MM.1S (cell line): ENCODE measurements around the gene CRAT.

Experiments
- DNase-seq: peaks from one replicate; pipeline ENCODE4 v3.0.0-alpha.2; 2015
- H2AFZ ChIP-seq: fragments of 300-600 bp; sonication (generic); 2 replicates; pipeline ENCODE4 v1.6.0; 2016; ENCODE audit warnings: antibody characterized with exemption, low read length
- H3F3A ChIP-seq: fragments of 300-600 bp; sonication (generic); 2 replicates; pipeline ENCODE4 v1.6.1; 2016; ENCODE audit warnings: mild to moderate bottlenecking, antibody characterized with exemption, low read length, moderate library complexity, mixed read lengths; ENCODE audit not compliant: insufficient read depth
- H3K27ac ChIP-seq: fragments of 300-600 bp; sonication (generic); 2 replicates; pipeline ENCODE4 v1.5.1; 2016; ENCODE audit warnings: mild to moderate bottlenecking, low read length
- H3K27me3 ChIP-seq: fragments of 300-600 bp; sonication (generic); replicated peaks from 2 replicates; pipeline ENCODE4 v1.6.0; 2016; ENCODE audit warnings: low read length; ENCODE audit not compliant: insufficient read depth
- H3K36me3 ChIP-seq: fragments of 300-600 bp; sonication (generic); replicated peaks from 2 replicates; pipeline ENCODE4 v1.6.1; 2016; ENCODE audit warnings: mild to moderate bottlenecking, low read length, mixed read lengths; ENCODE audit not compliant: insufficient read depth
- H3K4me1 ChIP-seq: fragments of 300-600 bp; sonication (generic); 2 replicates; pipeline ENCODE4 v1.6.1; 2016; ENCODE audit warnings: low read length, mixed read lengths
- H3K4me2 ChIP-seq: fragments of 300-600 bp; sonication (generic); 2 replicates; pipeline ENCODE4 v1.6.0; 2016; ENCODE audit warnings: low read depth, low read length
- H3K4me3 ChIP-seq: fragments of 300-600 bp; sonication (generic); 2 replicates; pipeline ENCODE4 v1.5.1; 2016; ENCODE audit warnings: low read length, mixed read lengths
- H3K79me2 ChIP-seq: fragments of 300-600 bp; sonication (generic); 2 replicates; pipeline ENCODE4 v1.6.1; 2016; ENCODE audit warnings: mixed run types, low read length, mixed read lengths
- H3K9ac ChIP-seq: fragments of 300-600 bp; sonication (generic); 2 replicates; pipeline ENCODE4 v1.6.1; 2016; ENCODE audit warnings: low read length, mixed read lengths
- H3K9me2 ChIP-seq: fragments of 300-600 bp; sonication (generic); replicated peaks from 2 replicates; pipeline ENCODE4 v1.6.1; 2016; ENCODE audit warnings: mild to moderate bottlenecking, low read length, mixed read lengths; ENCODE audit not compliant: insufficient read depth
- H3K9me3 ChIP-seq: fragments of 300-600 bp; sonication (generic); replicated peaks from 2 replicates; pipeline ENCODE4 v1.6.1; 2016; ENCODE audit warnings: mild to moderate bottlenecking, low read length, mixed read lengths; ENCODE audit not compliant: insufficient read depth
- H4K20me1 ChIP-seq: fragments of 300-600 bp; sonication (generic); 2 replicates; pipeline ENCODE4 v1.6.1; 2016; ENCODE audit warnings: mild to moderate bottlenecking, low read length, moderate library complexity, mixed read lengths; ENCODE audit not compliant: insufficient read depth
- CTCF ChIP-seq: fragments of 300-600 bp; sonication (generic); IDR thresholded peaks from 2 replicates; pipeline ENCODE4 v1.5.1; 2016; ENCODE audit warnings: antibody characterized with exemption, low read length, mixed read lengths
- EZH2 ChIP-seq: fragments of 300-600 bp; sonication (generic); optimal IDR thresholded peaks from 2 replicates; pipeline ENCODE3; 2017; ENCODE audit warnings: low read depth, mild to moderate bottlenecking, antibody characterized with exemption, low read length, mixed read lengths
- EZH2phosphoT487 ChIP-seq: fragments of 300-600 bp; sonication (generic); IDR thresholded peaks from 2 replicates; pipeline ENCODE4 v1.6.1; 2018; ENCODE audit warnings: antibody characterized with exemption, low read length

CRAT gene

DNA sequence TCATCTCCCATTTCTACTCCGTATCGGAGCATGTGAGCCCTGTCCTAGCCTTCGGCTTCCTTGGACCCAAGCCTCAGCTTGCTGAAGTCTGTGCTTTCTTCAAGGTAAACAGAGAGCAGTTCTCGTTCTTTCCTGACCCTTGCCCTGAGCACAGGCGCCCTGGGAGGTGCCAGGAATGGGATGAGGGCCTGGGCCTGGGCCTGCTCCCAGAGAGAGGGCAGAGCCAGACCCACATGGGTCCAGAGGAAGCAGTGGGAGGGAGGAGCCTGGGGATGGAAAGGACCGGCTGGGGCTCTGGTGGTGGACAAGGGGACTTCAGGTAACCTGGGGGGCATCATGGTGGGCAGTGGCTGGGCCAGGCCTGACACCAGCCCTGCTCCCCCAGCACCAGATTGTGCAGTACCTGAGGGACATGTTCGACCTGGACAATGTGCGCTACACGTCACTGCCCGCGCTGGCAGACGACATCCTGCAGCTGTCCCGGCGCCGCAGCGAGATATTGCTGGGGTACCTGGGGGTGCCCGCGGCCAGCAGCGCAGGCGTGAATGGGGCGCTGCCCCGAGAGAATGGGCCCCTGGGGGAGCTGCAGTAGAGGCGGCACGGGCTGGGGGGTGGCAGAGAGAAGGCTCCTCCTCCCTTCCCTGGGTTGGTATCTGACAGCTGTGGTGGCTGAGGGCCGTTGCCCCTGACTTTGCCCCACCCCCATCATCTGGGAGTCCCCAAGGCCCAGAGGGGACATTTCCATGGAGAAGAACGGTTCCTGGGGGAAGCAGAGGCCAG lies 40.5 kb downstream of the CRAT start:
- H3K4me1 ChIP-seq: no peaks in the 10 kb centered on the region
- H4K20me1 ChIP-seq: no peaks in the 10 kb centered on the region
- no peak for DNase-seq
- H3K36me3 ChIP-seq: no peaks in the 10 kb centered on the region
- H3K9me3 ChIP-seq: no peaks in the 10 kb centered on the region
- H3K27ac ChIP-seq: no peak overlapping the region
- H3K9ac ChIP-seq: no peak overlapping the region
- no peak overlapping the region for H3K4me3 ChIP-seq
- H2AFZ ChIP-seq: no peak overlapping the region
- H3F3A ChIP-seq: no peaks in the 10 kb centered on the region
- H3K9me2 ChIP-seq: no peaks in the 10 kb centered on the region
- no peak for TF ChIP-seq EZH2
- no peak for TF ChIP-seq EZH2phosphoT487
- no peak for TF ChIP-seq CTCF
- H3K79me2 ChIP-seq: no peaks in the 10 kb centered on the region
- H3K27me3 ChIP-seq: no peaks in the 10 kb centered on the region
- H3K4me2 ChIP-seq: no peak overlapping the region

- no peaks in the 10 kb centered on the region for H4K20me1 ChIP-seq
- no peaks in the 10 kb centered on the region for H3F3A ChIP-seq
- H3K4me3 ChIP-seq: no peak overlapping the region
- no peak for DNase-seq
- no peaks in the 10 kb centered on the region for H3K4me1 ChIP-seq
- no peak overlapping the region for H3K27ac ChIP-seq
- TF ChIP-seq EZH2phosphoT487 (no peak), CTCF (no peak), EZH2 (no peak)
- no peak overlapping the region for H3K4me2 ChIP-seq
- H3K9me3 ChIP-seq: no peaks in the 10 kb centered on the region
- no peaks in the 10 kb centered on the region for H3K79me2 ChIP-seq
- no peak overlapping the region for H2AFZ ChIP-seq
- no peaks in the 10 kb centered on the region for H3K27me3 ChIP-seq
- no peaks in the 10 kb centered on the region for H3K9me2 ChIP-seq
- H3K36me3 ChIP-seq: no peaks in the 10 kb centered on the region
- no peak overlapping the region for H3K9ac ChIP-seq
Observed at GRCh38 chr9:129068990-129069861, 41.4 kb downstream of the CRAT start.

GRCh38 chr9:129068110-129068509 lies 42.5 kb downstream of the CRAT start:
- no peak overlapping the region for H3K9ac ChIP-seq
- DNase-seq: no peak
- H3K27ac ChIP-seq: no peak overlapping the region
- H3K4me3 ChIP-seq: no peak overlapping the region
- no peaks in the 10 kb centered on the region for H3K9me2 ChIP-seq
- TF ChIP-seq EZH2phosphoT487 (no peak), CTCF (no peak), EZH2 (no peak)
- H3K4me2 ChIP-seq: no peak overlapping the region
- no peaks in the 10 kb centered on the region for H4K20me1 ChIP-seq
- H3K79me2 ChIP-seq: no peaks in the 10 kb centered on the region
- H2AFZ ChIP-seq: no peak overlapping the region
- no peaks in the 10 kb centered on the region for H3K27me3 ChIP-seq
- no peaks in the 10 kb centered on the region for H3K36me3 ChIP-seq
- no peaks in the 10 kb centered on the region for H3F3A ChIP-seq
- no peaks in the 10 kb centered on the region for H3K9me3 ChIP-seq
- no peaks in the 10 kb centered on the region for H3K4me1 ChIP-seq
